H1 (cell line): ENCODE results near the gene PLD6. TPM values are rescaled to one million over a fixed set of nuclear protein-coding genes. Genes with fewer than 3 reads are reported as not detected.

Experiments
- polyA plus RNA-seq, 7 experiments: library from polyadenylated mRNA; depleted of rRNA in 3 of 7; stranded (reverse) in 5 of 7; unstranded in 2 of 7; fragments of >200 nt in 5 of 7; fragments of 200-250 nt in 2 of 7; gene quantifications; 1 replicate in 5 of 7; 2 replicates in 1 of 7; 4 replicates in 1 of 7; pipeline versions ENCODE4 v1.2.1 to v1.2.3, GENCODE V29; 2011 to 2013; ENCODE audit warnings: missing spikeins in 2 of 7, mixed read lengths in 2 of 7
- small RNA-seq: library from polyadenylated mRNA; stranded (forward); fragments of <200 nt; extraction: miRNeasy Mini kit (QIAGEN cat#:217004); gene quantifications from one replicate; pipeline ENCODE3, GENCODE V24; 2013; ENCODE audit not compliant: insufficient read depth
- total RNA-seq: library from RNA; stranded (reverse); fragmentation: NEBNext Ultra II Directional; extraction: Animal tissue kit (Norgen Biotek cat#: 25700); gene quantifications from 2 replicates; pipeline ENCODE4 v1.2.1, GENCODE V29; 2021

Gene PLD6
- total and polyA plus RNA-seq, 2 of the 8 experiments (the other 6 are each of a cell fraction or from before 2014, with no cell fraction given): 0.20 to 0.22 TPM

Small RNAs within 50 kb of the gene (small RNA-seq; reads per million reads assigned to genes)
- not detected for gene RNU6-767P

Other genes starting within 250 kb of the PLD6 start
- not detected in 2 replicates for gene TNFRSF13B, start 234.2 kb downstream of the PLD6 start, total RNA-seq
- not detected in 2 replicates for gene TNFRSF13B, start 234.2 kb downstream of the PLD6 start, polyA plus RNA-seq (2011; rRNA removed)
- 145 and 146 TPM in 2 replicates for gene MPRIP, start 163.9 kb downstream of the PLD6 start, total RNA-seq
- gene MPRIP, start 163.9 kb downstream of the PLD6 start, polyA plus RNA-seq (2011; rRNA removed): 48.6 and 62.8 TPM in 2 replicates
- gene FLCN, start 30.8 kb upstream of the PLD6 start, total RNA-seq: 34.0 and 34.6 TPM in 2 replicates
- 15.6 and 20.8 TPM in 2 replicates for gene FLCN, start 30.8 kb upstream of the PLD6 start, polyA plus RNA-seq (2011; rRNA removed)
- 110 and 112 TPM in 2 replicates for gene COPS3, start 74.9 kb upstream of the PLD6 start, total RNA-seq
- gene COPS3, start 74.9 kb upstream of the PLD6 start, polyA plus RNA-seq (2011; rRNA removed): 59.8 and 82.9 TPM in 2 replicates
- gene NT5M, start 97.0 kb upstream of the PLD6 start, total RNA-seq: 7.6 and 8.7 TPM in 2 replicates
- gene NT5M, start 97.0 kb upstream of the PLD6 start, polyA plus RNA-seq (2011; rRNA removed): 16.2 and 18.2 TPM in 2 replicates